Gastroesophageal sphincter (tissue), 4 donors: ENCODE results near the gene CTIF. TPM values are rescaled to one million over a fixed set of nuclear protein-coding genes. Genes with fewer than 3 reads are reported as not detected.

Experiments
- ATAC-seq: fragments of 150-250 bp; one replicate; pipeline ENCODE4 v1.9.1; 2016; ENCODE audit warnings: mild to moderate bottlenecking, moderate library complexity
- H3K27ac ChIP-seq, 4 donors: fragments of 200-600 bp; sonication (generic) in 3 of 4; 1 replicate in 3 of 4; 2 replicates in 1 of 4; pipeline ENCODE4 v1.5.1; 2016 to 2019
- H3K27me3 ChIP-seq: fragments of 200-600 bp; sonication (generic); one replicate; pipeline ENCODE4 v1.5.1; 2019
- H3K36me3 ChIP-seq, 2 donors: fragments of 200-600 bp; sonication (generic); one replicate each; pipeline ENCODE4 v1.5.1; 2019; ENCODE audit warnings: control low read depth in 1 of 2
- H3K4me1 ChIP-seq, 3 donors: fragments of 200-600 bp; sonication (generic); 1 replicate in 2 of 3; 2 replicates in 1 of 3; pipeline ENCODE4 v1.5.1; 2016 to 2019; ENCODE audit warnings: control low read depth in 2 of 3
- H3K4me3 ChIP-seq, 2 donors: fragments of 200-600 bp; sonication (generic); one replicate each; pipeline ENCODE4 v1.5.1; 2019; ENCODE audit warnings: mild to moderate bottlenecking in 1 of 2, moderate library complexity in 1 of 2
- H3K9me3 ChIP-seq, 3 donors: fragments of 200-600 bp; sonication (generic); one replicate each; pipeline ENCODE4 v1.5.1; 2017 to 2019; ENCODE audit warnings: control low read depth in 2 of 3
- CTCF ChIP-seq, 4 experiments: fragments of 200-600 bp in 2 of 4; fragments of 450-650 bp in 2 of 4; sonication (generic) in 1 of 4; IDR thresholded peaks; one replicate each; pipeline ENCODE4 v1.5.1; 2017 to 2019; ENCODE audit warnings: antibody characterized with exemption in 4 of 4, mild to moderate bottlenecking in 2 of 4, moderate library complexity in 2 of 4
- EP300 ChIP-seq: sonication (generic); formaldehyde crosslinking; IDR thresholded peaks from one replicate; pipeline ENCODE4 v1.6.1; 2017; ENCODE audit warnings: antibody characterized with exemption, mild to moderate bottlenecking
- POLR2A ChIP-seq, 2 donors: fragments of 450-650 bp; IDR thresholded peaks; one replicate each; pipeline ENCODE4 v1.6.1; 2017; ENCODE audit warnings: antibody characterized with exemption in 2 of 2, mild to moderate bottlenecking in 2 of 2, moderate library complexity in 1 of 2
- POLR2AphosphoS5 ChIP-seq: sonication (generic); formaldehyde crosslinking; IDR thresholded peaks from one replicate; pipeline ENCODE4 v1.6.1; 2017; ENCODE audit warnings: antibody characterized with exemption
- WGBS, 2 donors: methylation state at CpG; one replicate each; pipeline ENCODE4 v1.1.5; 2018; ENCODE audit warnings: low coverage in 1 of 2; 5-methylcytosine and 5-hydroxymethylcytosine counted together
- small RNA-seq, 4 donors: library from RNA; depleted of rRNA; stranded (forward); fragments of <200 nt; gene quantifications; one replicate each; pipeline ENCODE3, GENCODE V24; 2016
- total RNA-seq, 4 donors: library from RNA; depleted of rRNA; stranded (reverse); fragments of >200 nt; gene quantifications; one replicate each; pipeline ENCODE4 v1.1.0, GENCODE V29; 2016

The CTIF gene
- total RNA-seq, 4 donors from 2014 or later, result 31.4 to 124 (median 78.1) TPM

DNA sequence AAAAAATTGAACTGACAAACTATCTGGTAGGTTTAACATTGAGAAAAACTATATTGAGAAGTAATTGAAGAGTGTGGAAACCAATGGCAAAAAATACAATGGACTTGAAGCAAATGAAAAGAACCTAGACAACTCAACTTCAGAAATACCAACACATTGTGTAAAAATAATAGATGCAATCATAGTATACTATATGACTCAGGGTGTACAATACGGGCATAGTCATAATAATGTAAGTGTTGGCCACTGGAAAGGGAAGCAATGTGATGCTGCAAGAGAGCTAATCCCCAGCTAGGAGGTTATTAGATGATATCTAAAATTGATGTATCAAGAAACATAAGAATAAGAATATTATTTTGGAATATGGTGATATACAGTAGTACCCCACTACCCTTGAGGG is 366.7 kb downstream of the CTIF start:
- Histone ChIP-seq H3K36me3 (no peaks in the 10 kb centered on the region), H3K27ac (no peak overlapping the region), H3K4me3 (no peak overlapping the region), H3K9me3 (peaks cover 0 to 7% (median 0%) of the 10 kb centered on the region in 3 donors), H3K27me3 (no peaks in the 10 kb centered on the region), H3K4me1 (peaks cover 0 to 18% (median 16%) of the 10 kb centered on the region in 3 donors)
- WGBS, 2 donors, result 87 to 100% methylated on average over 1 of the region's 1 CpG
- no peak for TF ChIP-seq EP300
- TF ChIP-seq POLR2A (IDR thresholded peaks at IDR 0.05), result no peak
- TF ChIP-seq POLR2AphosphoS5, result no peak
- TF ChIP-seq CTCF (IDR thresholded peaks at IDR 0.05), result no peak
- ATAC-seq, result no peak

GRCh38 chr18:48908916-48909315 is 370.1 kb downstream of the CTIF start:
- peaks cover 0 to 7% (median 0%) of the 10 kb centered on the region in 3 donors for H3K9me3 ChIP-seq
- H3K36me3 ChIP-seq, result no peaks in the 10 kb centered on the region
- TF ChIP-seq EP300, result no peak
- no peak for TF ChIP-seq CTCF (IDR thresholded peaks at IDR 0.05)
- TF ChIP-seq POLR2AphosphoS5, result no peak
- no peak for TF ChIP-seq POLR2A (IDR thresholded peaks at IDR 0.05)
- H3K4me3 ChIP-seq, result no peak overlapping the region
- H3K27ac ChIP-seq, result no peak overlapping the region
- H3K27me3 ChIP-seq, result no peaks in the 10 kb centered on the region
- no peaks in the 10 kb centered on the region for H3K4me1 ChIP-seq
- no peak for ATAC-seq
- 67 to 69% methylated on average over 2 of the region's 3 CpGs for WGBS, 2 donors

GRCh38 chr18:48909721-48910120 is 370.9 kb downstream of the CTIF start:
- Histone ChIP-seq H3K4me1 (peaks cover 0 to 4% (median 0%) of the 10 kb centered on the region in 3 donors), H3K9me3 (peaks cover 0 to 6% (median 0%) of the 10 kb centered on the region in 3 donors), H3K4me3 (no peak overlapping the region), H3K36me3 (no peaks in the 10 kb centered on the region), H3K27ac (no peak overlapping the region), H3K27me3 (no peaks in the 10 kb centered on the region)
- TF ChIP-seq POLR2AphosphoS5 (no peak), POLR2A (IDR thresholded peaks at IDR 0.05) (no peak), CTCF (IDR thresholded peaks at IDR 0.05) (no peak), EP300 (no peak)
- whole genome bisulfite sequencing, 2 donors, result 76 to 82% methylated on average over 6 of the region's 6 CpGs
- no peak for ATAC-seq

- 80 to 97% methylated on average over 4 to 5 of the region's 17 CpGs for WGBS, 2 donors
- no peaks in the 10 kb centered on the region for H3K36me3 ChIP-seq
- no peak for TF ChIP-seq EP300
- no peak for TF ChIP-seq CTCF (IDR thresholded peaks at IDR 0.05)
- no peak for TF ChIP-seq POLR2AphosphoS5
- H3K4me1 ChIP-seq, result peaks cover 0 to 9% (median 0%) of the 10 kb centered on the region in 3 donors
- no peaks in the 10 kb centered on the region for H3K9me3 ChIP-seq
- H3K27me3 ChIP-seq, result no peaks in the 10 kb centered on the region
- no peak overlapping the region for H3K4me3 ChIP-seq
- H3K27ac ChIP-seq, result no peak overlapping the region
- no peak for ATAC-seq
These were observed 372.2 kb downstream of the CTIF start for GRCh38 chr18:48910972-48911545.

Small RNAs within 50 kb of the gene (small RNA-seq; reads per million reads assigned to genes)
- 0 to 0.38 (median 0) reads per million in 4 donors for gene MIR4743

Other genes with a start within 250 kb of the CTIF start
- 10 to 100 TPM in 3 of 4 donors, 1 to 10 TPM in 1; 7.8 to 15.4 (median 11.8) TPM for gene ZBTB7C, start 129.6 kb upstream of the CTIF start, total RNA-seq